HepG2 (cell line): ENCODE results near the gene IST1. TPM values are rescaled to one million over a fixed set of nuclear protein-coding genes. Genes with fewer than 3 reads are reported as not detected.
A peak's percentile ranks its signal among the peaks of the same experiment; 100 is the strongest.

Source experiments
- ATM ChIP-seq: fragments of 450-650 bp; IDR thresholded peaks from 2 replicates; pipeline ENCODE4 v1.7.1; 2017; ENCODE audit warnings: mild to moderate bottlenecking, borderline replicate concordance
- FOSL2 ChIP-seq: sonication (generic); formaldehyde crosslinking; IDR thresholded peaks from 2 replicates; pipeline ENCODE4 v1.4.0; 2020; ENCODE audit warnings: missing genetic modification reagents
- HNRNPUL1 ChIP-seq: fragments of 200-400 bp; formaldehyde crosslinking; IDR thresholded peaks from 2 replicates; pipeline ENCODE4 v1.6.1; 2017; ENCODE audit warnings: low read depth, mild to moderate bottlenecking, low read length, moderate library complexity
- IKZF1 ChIP-seq: fragments of 450-650 bp; IDR thresholded peaks from 2 replicates; pipeline ENCODE4 v1.7.1; 2016
- JARID2 ChIP-seq: sonication (generic); formaldehyde crosslinking; IDR thresholded peaks from 2 replicates; pipeline ENCODE4 v1.8.1; 2023; ENCODE audit warnings: missing genetic modification reagents, inconsistent platforms; ENCODE audit not compliant: insufficient replicate concordance
- MAFG ChIP-seq: sonication (generic); formaldehyde crosslinking; IDR thresholded peaks from 2 replicates; pipeline ENCODE4 v1.5.1; 2020; ENCODE audit warnings: mild to moderate bottlenecking, missing genetic modification reagents
- NPAS2 ChIP-seq: sonication (generic); formaldehyde crosslinking; IDR thresholded peaks from 2 replicates; pipeline ENCODE4 v1.8.0; 2022; ENCODE audit warnings: mild to moderate bottlenecking, missing genetic modification reagents, borderline replicate concordance
- RFX3 ChIP-seq: IDR thresholded peaks from 2 replicates; pipeline ENCODE4 v1.6.1; 2016; ENCODE audit warnings: missing biosample characterization, missing genetic modification reagents
- RFXANK ChIP-seq: IDR thresholded peaks from 2 replicates; pipeline ENCODE4 v1.6.1; 2016
- SMARCE1 ChIP-seq: fragments of 450-650 bp; IDR thresholded peaks from 2 replicates; pipeline ENCODE4 v1.6.1; 2017; ENCODE audit warnings: borderline replicate concordance
- ZBTB7A ChIP-seq: sonication (generic); formaldehyde crosslinking; IDR thresholded peaks from 2 replicates; pipeline ENCODE4 v1.8.0; 2022; ENCODE audit warnings: mild to moderate bottlenecking, missing genetic modification reagents
- ZFP36L2 ChIP-seq: sonication (generic); formaldehyde crosslinking; IDR thresholded peaks from 2 replicates; pipeline ENCODE4 v1.4.0; 2020; ENCODE audit warnings: missing genetic modification reagents
- ZFY ChIP-seq: sonication (generic); formaldehyde crosslinking; IDR thresholded peaks from 2 replicates; pipeline ENCODE4 v1.4.0; 2020; ENCODE audit warnings: missing genetic modification reagents
- ZNF24 ChIP-seq: fragments of 450-650 bp; IDR thresholded peaks from 2 replicates; pipeline ENCODE4 v1.6.1; 2017; ENCODE audit warnings: antibody characterized with exemption, mild to moderate bottlenecking
- ZNF264 ChIP-seq: sonication (generic); formaldehyde crosslinking; IDR thresholded peaks from 2 replicates; pipeline ENCODE4 v1.4.0; 2020; ENCODE audit warnings: missing genetic modification reagents
- ZNF354B ChIP-seq: sonication (generic); formaldehyde crosslinking; IDR thresholded peaks from 2 replicates; pipeline ENCODE4 v1.8.0; 2022; ENCODE audit warnings: mild to moderate bottlenecking, missing genetic modification reagents
- ZNF83 ChIP-seq: sonication (generic); formaldehyde crosslinking; IDR thresholded peaks from 2 replicates; pipeline ENCODE4 v1.4.0; 2020; ENCODE audit warnings: missing genetic modification reagents, mild to moderate bottlenecking, borderline replicate concordance
- polyA plus RNA-seq, 8 experiments: library from polyadenylated mRNA; depleted of rRNA in 3 of 8; stranded (reverse) in 7 of 8; unstranded in 1 of 8; fragments of >200 nt; fragmentation: Illumina TruSeq in 4 of 8; extraction: Trizol in 4 of 8; gene quantifications; 2 replicates each; pipeline versions ENCODE4 v1.2.1 to v1.2.3, GENCODE V29; 2011 to 2016; ENCODE audit warnings: low read depth in 4 of 8, missing spikeins in 1 of 8, mixed read lengths in 1 of 8; ENCODE audit not compliant: insufficient read depth in 1 of 8
- total RNA-seq, 5 experiments: library from RNA; depleted of rRNA; stranded (reverse); fragments of >200 nt; fragmentation: Illumina TruSeq; extraction: Trizol; gene quantifications; 2 replicates each; pipeline ENCODE4 v1.2.3, GENCODE V29; 2016; ENCODE audit warnings: low read depth in 1 of 5
- TF ChIP-seq, protein P1 (sequence below): sonication (generic); formaldehyde crosslinking; IDR thresholded peaks from 2 replicates; pipeline ENCODE4 v1.5.1; 2020; ENCODE audit warnings: mild to moderate bottlenecking, missing genetic modification reagents, moderate library complexity
- TF ChIP-seq, protein P2 (sequence below): IDR thresholded peaks from 2 replicates; pipeline ENCODE4 v1.6.1; 2016; ENCODE audit warnings: missing genetic modification reagents, missing compliant biosample characterization
- TF ChIP-seq, protein P3 (sequence below): IDR thresholded peaks from 2 replicates; pipeline ENCODE4 v1.6.1; 2016; ENCODE audit warnings: missing compliant biosample characterization, missing genetic modification reagents, borderline replicate concordance
- TF ChIP-seq, protein P4 (sequence below): sonication (generic); formaldehyde crosslinking; IDR thresholded peaks from 2 replicates; pipeline ENCODE4 v1.8.0; 2022; ENCODE audit warnings: mild to moderate bottlenecking, missing genetic modification reagents, moderate library complexity
- TF ChIP-seq, protein P5 (sequence below): IDR thresholded peaks from 2 replicates; pipeline ENCODE4 v1.6.1; 2018; ENCODE audit warnings: missing genetic modification reagents
- TF ChIP-seq, protein P6 (sequence below): sonication (generic); formaldehyde crosslinking; conservative IDR thresholded peaks from 2 replicates; pipeline ENCODE4 v1.4.0; 2020; ENCODE audit warnings: missing genetic modification reagents

The IST1 gene
- total and polyA plus RNA-seq, 2 of the 13 experiments (the other 11 are each of a cell fraction or from before 2014, with no cell fraction given): 346 to 415 TPM

DNA sequence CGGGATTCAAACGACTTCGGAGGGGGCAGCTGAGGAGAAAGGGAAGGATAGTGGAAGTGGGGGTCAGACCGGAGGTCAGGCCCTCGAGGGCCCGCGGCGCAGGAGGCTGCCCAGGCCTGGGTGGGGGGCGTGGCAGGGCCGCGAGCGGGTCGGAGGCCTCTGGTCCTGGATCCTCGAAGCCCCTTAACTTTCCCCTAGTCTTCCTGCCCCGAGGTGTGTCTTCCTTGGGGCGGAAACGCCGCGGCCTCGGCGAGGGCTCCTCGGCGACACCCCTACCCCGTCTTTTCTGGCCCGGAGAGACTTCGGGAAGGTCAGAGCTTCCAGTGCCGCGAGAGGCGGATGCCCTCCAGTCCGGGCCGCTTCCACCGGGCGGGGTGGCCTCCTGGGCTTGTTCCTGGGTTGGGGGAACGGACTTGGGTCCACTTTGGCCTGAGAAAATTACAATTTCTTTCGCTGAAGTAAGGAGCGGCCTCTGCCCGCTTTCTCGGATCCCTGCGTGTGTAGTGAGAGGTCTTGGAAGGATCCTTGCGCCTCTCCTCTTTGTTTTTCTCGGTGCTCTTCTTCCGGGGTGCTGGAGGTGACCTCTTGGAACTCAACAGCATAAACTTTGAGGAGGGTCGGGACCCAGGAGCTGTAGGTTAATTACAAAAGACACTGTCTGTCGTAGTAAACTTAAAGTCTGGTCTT, 491 bp downstream of the IST1 start (continued):
- TF ChIP-seq RFX3 (CRISPR knock-in tag) (no peak), IKZF1 (no peak), JARID2 (no peak), ATM (no peak), ZNF264 (CRISPR knock-in tag) (no peak), ZBTB7A (no peak), ZFP36L2 (CRISPR knock-in tag) (no peak), HNRNPUL1 (no peak), ZFY (CRISPR knock-in tag) (peak; percentile 82), SMARCE1 (no peak), RFXANK (CRISPR knock-in tag) (no peak), FOSL2 (CRISPR knock-in tag) (no peak), ZNF354B (CRISPR knock-in tag) (no peak), MAFG (no peak; the same call in 1 of the 2 replicates), ZNF83 (CRISPR knock-in tag) (no peak; the same call in 1 of the 2 replicates), NPAS2 (CRISPR knock-in tag) (0 out of 2 replicates have a peak, but pooled peaks have one; percentile 70), ZNF24 (no peak)
- TF ChIP-seq, protein P1, sequence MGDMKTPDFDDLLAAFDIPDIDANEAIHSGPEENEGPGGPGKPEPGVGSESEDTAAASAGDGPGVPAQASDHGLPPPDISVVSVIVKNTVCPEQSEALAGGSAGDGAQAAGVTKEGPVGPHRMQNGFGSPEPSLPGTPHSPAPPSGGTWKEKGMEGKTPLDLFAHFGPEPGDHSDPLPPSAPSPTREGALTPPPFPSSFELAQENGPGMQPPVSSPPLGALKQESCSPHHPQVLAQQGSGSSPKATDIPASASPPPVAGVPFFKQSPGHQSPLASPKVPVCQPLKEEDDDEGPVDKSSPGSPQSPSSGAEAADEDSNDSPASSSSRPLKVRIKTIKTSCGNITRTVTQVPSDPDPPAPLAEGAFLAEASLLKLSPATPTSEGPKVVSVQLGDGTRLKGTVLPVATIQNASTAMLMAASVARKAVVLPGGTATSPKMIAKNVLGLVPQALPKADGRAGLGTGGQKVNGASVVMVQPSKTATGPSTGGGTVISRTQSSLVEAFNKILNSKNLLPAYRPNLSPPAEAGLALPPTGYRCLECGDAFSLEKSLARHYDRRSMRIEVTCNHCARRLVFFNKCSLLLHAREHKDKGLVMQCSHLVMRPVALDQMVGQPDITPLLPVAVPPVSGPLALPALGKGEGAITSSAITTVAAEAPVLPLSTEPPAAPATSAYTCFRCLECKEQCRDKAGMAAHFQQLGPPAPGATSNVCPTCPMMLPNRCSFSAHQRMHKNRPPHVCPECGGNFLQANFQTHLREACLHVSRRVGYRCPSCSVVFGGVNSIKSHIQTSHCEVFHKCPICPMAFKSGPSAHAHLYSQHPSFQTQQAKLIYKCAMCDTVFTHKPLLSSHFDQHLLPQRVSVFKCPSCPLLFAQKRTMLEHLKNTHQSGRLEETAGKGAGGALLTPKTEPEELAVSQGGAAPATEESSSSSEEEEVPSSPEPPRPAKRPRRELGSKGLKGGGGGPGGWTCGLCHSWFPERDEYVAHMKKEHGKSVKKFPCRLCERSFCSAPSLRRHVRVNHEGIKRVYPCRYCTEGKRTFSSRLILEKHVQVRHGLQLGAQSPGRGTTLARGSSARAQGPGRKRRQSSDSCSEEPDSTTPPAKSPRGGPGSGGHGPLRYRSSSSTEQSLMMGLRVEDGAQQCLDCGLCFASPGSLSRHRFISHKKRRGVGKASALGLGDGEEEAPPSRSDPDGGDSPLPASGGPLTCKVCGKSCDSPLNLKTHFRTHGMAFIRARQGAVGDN (CRISPR knock-in tag): peak; percentile 40; the same call in 1 of the 2 replicates
- TF ChIP-seq, protein P2, sequence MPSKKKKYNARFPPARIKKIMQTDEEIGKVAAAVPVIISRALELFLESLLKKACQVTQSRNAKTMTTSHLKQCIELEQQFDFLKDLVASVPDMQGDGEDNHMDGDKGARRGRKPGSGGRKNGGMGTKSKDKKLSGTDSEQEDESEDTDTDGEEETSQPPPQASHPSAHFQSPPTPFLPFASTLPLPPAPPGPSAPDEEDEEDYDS: no peak
- TF ChIP-seq, protein P3, sequence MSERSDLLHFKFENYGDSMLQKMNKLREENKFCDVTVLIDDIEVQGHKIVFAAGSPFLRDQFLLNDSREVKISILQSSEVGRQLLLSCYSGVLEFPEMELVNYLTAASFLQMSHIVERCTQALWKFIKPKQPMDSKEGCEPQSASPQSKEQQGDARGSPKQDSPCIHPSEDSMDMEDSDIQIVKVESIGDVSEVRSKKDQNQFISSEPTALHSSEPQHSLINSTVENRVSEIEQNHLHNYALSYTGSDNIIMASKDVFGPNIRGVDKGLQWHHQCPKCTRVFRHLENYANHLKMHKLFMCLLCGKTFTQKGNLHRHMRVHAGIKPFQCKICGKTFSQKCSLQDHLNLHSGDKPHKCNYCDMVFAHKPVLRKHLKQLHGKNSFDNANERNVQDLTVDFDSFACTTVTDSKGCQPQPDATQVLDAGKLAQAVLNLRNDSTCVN (CRISPR knock-in tag): 0 out of 2 replicates have a peak, but pooled peaks have one; percentile 4
- TF ChIP-seq, protein P4, sequence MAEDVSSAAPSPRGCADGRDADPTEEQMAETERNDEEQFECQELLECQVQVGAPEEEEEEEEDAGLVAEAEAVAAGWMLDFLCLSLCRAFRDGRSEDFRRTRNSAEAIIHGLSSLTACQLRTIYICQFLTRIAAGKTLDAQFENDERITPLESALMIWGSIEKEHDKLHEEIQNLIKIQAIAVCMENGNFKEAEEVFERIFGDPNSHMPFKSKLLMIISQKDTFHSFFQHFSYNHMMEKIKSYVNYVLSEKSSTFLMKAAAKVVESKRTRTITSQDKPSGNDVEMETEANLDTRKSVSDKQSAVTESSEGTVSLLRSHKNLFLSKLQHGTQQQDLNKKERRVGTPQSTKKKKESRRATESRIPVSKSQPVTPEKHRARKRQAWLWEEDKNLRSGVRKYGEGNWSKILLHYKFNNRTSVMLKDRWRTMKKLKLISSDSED: no peak
- TF ChIP-seq, protein P5, sequence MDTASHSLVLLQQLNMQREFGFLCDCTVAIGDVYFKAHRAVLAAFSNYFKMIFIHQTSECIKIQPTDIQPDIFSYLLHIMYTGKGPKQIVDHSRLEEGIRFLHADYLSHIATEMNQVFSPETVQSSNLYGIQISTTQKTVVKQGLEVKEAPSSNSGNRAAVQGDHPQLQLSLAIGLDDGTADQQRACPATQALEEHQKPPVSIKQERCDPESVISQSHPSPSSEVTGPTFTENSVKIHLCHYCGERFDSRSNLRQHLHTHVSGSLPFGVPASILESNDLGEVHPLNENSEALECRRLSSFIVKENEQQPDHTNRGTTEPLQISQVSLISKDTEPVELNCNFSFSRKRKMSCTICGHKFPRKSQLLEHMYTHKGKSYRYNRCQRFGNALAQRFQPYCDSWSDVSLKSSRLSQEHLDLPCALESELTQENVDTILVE: no peak
- TF ChIP-seq, protein P6, sequence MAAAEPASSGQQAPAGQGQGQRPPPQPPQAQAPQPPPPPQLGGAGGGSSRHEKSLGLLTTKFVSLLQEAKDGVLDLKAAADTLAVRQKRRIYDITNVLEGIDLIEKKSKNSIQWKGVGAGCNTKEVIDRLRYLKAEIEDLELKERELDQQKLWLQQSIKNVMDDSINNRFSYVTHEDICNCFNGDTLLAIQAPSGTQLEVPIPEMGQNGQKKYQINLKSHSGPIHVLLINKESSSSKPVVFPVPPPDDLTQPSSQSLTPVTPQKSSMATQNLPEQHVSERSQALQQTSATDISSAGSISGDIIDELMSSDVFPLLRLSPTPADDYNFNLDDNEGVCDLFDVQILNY (CRISPR knock-in tag): 0 out of 2 replicates have a peak, but pooled peaks have one; percentile 38
